ENCODE results near the gene PKP1.

PKP1 gene

GRCh38 chr1:201295861-201296260, 12.6 kb downstream of the PKP1 start:
- Histone ChIP-seq H3K27ac (ENCODE audit: low read length) (no peak overlapping the region), H2AFZ (ENCODE audit: low read depth, low read length) (no peak overlapping the region), H3K4me2 (ENCODE audit: insufficient read depth, low read length) (no peak overlapping the region), H3K79me2 (ENCODE audit: insufficient read depth, low read length) (no peaks in the 10 kb centered on the region), H3K4me3 (ENCODE audit: low read depth in 1 of 2, low read length in 2 of 2) (no peak overlapping the region), H3K9me3 (ENCODE audit: insufficient read depth, low read length, severe bottlenecking) (no peaks in the 10 kb centered on the region), H4K20me1 (ENCODE audit: insufficient read depth, low read length) (no peaks in the 10 kb centered on the region), H3K36me3 (ENCODE audit: insufficient read depth, low read length) (no peaks in the 10 kb centered on the region), H3K27me3 (ENCODE audit: insufficient read depth, low read length, poor library complexity) (no peaks in the 10 kb centered on the region), H3K9ac (ENCODE audit: low read depth, low read length) (no peak overlapping the region), H3K4me1 (ENCODE audit: insufficient read depth, low read length) (peaks cover 7% of the 10 kb centered on the region; the same call in 1 of the 2 replicates)
- DNase-seq (no peak), ATAC-seq (ENCODE audit: insufficient read depth, low read depth) (no peak)
- no peak for TF ChIP-seq EZH2 (IDR thresholded peaks at IDR 0.05; ENCODE audit: borderline replicate concordance, low read depth, low read length, severe bottlenecking)
- no peak for TF ChIP-seq CTCF (IDR thresholded peaks at IDR 0.05; ENCODE audit: borderline replicate concordance, extremely low read depth, low read length, poor library complexity, severe bottlenecking)

- Histone ChIP-seq H3K27me3 (ENCODE audit: insufficient read depth, low read length, poor library complexity) (no peaks in the 10 kb centered on the region), H4K20me1 (ENCODE audit: insufficient read depth, low read length) (no peaks in the 10 kb centered on the region), H3K4me1 (ENCODE audit: insufficient read depth, low read length) (peaks cover 7% of the 10 kb centered on the region; the same call in 1 of the 2 replicates), H3K9me3 (ENCODE audit: insufficient read depth, low read length, severe bottlenecking) (no peaks in the 10 kb centered on the region), H3K4me2 (ENCODE audit: insufficient read depth, low read length) (no peak overlapping the region), H3K9ac (ENCODE audit: low read depth, low read length) (no peak overlapping the region), H3K4me3 (ENCODE audit: low read depth in 1 of 2, low read length in 2 of 2) (no peak overlapping the region), H3K36me3 (ENCODE audit: insufficient read depth, low read length) (no peaks in the 10 kb centered on the region), H3K79me2 (ENCODE audit: insufficient read depth, low read length) (no peaks in the 10 kb centered on the region), H3K27ac (ENCODE audit: low read length) (no peak overlapping the region), H2AFZ (ENCODE audit: low read depth, low read length) (no peak overlapping the region)
- ATAC-seq (ENCODE audit: insufficient read depth, low read depth), result no peak
- TF ChIP-seq CTCF (IDR thresholded peaks at IDR 0.05; ENCODE audit: borderline replicate concordance, extremely low read depth, low read length, poor library complexity, severe bottlenecking) (no peak), EZH2 (IDR thresholded peaks at IDR 0.05; ENCODE audit: borderline replicate concordance, low read depth, low read length, severe bottlenecking) (no peak)
- no peak for DNase-seq
Observed at GRCh38 chr1:201296352-201296751, 13.0 kb downstream of the PKP1 start.

- no peak for ATAC-seq (ENCODE audit: insufficient read depth, low read depth)
- no peak overlapping the region for H2AFZ ChIP-seq (ENCODE audit: low read depth, low read length)
- no peaks in the 10 kb centered on the region for H3K36me3 ChIP-seq (ENCODE audit: insufficient read depth, low read length)
- no peaks in the 10 kb centered on the region for H3K79me2 ChIP-seq (ENCODE audit: insufficient read depth, low read length)
- H3K9ac ChIP-seq (ENCODE audit: low read depth, low read length), result no peak overlapping the region
- no peak for DNase-seq
- H4K20me1 ChIP-seq (ENCODE audit: insufficient read depth, low read length), result no peaks in the 10 kb centered on the region
- peaks cover 7% of the 10 kb centered on the region; the same call in 1 of the 2 replicates for H3K4me1 ChIP-seq (ENCODE audit: insufficient read depth, low read length)
- no peak for TF ChIP-seq CTCF (IDR thresholded peaks at IDR 0.05; ENCODE audit: borderline replicate concordance, extremely low read depth, low read length, poor library complexity, severe bottlenecking)
- no peak for TF ChIP-seq EZH2 (IDR thresholded peaks at IDR 0.05; ENCODE audit: borderline replicate concordance, low read depth, low read length, severe bottlenecking)
- H3K4me2 ChIP-seq (ENCODE audit: insufficient read depth, low read length), result no peak overlapping the region
- no peaks in the 10 kb centered on the region for H3K9me3 ChIP-seq (ENCODE audit: insufficient read depth, low read length, severe bottlenecking)
- no peak overlapping the region for H3K27ac ChIP-seq (ENCODE audit: low read length)
- no peak overlapping the region for H3K4me3 ChIP-seq (ENCODE audit: low read depth in 1 of 2, low read length in 2 of 2)
- H3K27me3 ChIP-seq (ENCODE audit: insufficient read depth, low read length, poor library complexity), result no peaks in the 10 kb centered on the region
Observed at GRCh38 chr1:201298396-201299381, 15.4 kb downstream of the PKP1 start.

Data from DND-41 (cell line).